Midbrain (tissue), 1 donor: ENCODE data around the gene SLC2A8.

Experiments used
- DNase-seq: peaks from one replicate; lab custom pipeline; 2025; lab: John Stamatoyannopoulos, UW

SLC2A8 gene, protein sequence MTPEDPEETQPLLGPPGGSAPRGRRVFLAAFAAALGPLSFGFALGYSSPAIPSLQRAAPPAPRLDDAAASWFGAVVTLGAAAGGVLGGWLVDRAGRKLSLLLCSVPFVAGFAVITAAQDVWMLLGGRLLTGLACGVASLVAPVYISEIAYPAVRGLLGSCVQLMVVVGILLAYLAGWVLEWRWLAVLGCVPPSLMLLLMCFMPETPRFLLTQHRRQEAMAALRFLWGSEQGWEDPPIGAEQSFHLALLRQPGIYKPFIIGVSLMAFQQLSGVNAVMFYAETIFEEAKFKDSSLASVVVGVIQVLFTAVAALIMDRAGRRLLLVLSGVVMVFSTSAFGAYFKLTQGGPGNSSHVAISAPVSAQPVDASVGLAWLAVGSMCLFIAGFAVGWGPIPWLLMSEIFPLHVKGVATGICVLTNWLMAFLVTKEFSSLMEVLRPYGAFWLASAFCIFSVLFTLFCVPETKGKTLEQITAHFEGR

DNA sequence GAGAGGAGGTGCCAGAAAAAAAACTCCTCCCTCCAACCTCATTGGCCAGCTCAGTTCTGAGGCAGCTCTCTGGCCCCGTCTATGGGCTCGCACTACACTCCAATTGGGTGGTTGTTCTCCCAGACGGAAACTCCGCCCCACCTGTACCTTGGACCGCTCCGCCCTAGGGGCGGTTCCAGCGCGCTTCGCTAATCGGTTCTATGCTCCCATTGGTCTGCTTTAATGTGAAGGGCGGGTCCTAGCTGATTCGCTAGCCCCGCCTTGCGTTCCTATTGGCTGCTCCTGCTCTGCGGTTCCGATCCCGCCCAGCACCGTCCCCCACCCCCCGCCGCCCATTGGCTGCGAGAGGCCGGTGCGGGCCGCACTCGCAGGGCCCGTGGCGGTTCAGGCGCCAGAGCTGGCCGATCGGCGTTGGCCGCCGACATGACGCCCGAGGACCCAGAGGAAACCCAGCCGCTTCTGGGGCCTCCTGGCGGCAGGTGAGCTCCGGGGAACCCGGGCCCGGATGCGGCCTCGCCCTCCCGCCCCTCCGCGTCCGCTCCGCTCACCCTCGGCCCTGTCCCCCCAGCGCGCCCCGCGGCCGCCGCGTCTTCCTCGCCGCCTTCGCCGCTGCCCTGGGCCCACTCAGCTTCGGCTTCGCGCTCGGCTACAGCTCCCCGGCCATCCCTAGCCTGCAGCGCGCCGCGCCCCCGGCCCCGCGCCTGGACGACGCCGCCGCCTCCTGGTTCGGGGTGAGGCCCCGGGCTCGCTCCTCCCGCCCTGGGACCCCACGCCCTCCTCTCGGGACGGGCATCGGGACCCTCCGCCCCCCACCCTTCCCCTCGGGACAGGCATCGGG is at the start of gene SLC2A8:
Gene SLC2A8, plus strand, starts transcription at position 362 of the 838 bp plus-strand sequence. Its CDS starts 62 bp downstream, at position 424.
- DNase-seq = peak; percentile 100

DNA sequence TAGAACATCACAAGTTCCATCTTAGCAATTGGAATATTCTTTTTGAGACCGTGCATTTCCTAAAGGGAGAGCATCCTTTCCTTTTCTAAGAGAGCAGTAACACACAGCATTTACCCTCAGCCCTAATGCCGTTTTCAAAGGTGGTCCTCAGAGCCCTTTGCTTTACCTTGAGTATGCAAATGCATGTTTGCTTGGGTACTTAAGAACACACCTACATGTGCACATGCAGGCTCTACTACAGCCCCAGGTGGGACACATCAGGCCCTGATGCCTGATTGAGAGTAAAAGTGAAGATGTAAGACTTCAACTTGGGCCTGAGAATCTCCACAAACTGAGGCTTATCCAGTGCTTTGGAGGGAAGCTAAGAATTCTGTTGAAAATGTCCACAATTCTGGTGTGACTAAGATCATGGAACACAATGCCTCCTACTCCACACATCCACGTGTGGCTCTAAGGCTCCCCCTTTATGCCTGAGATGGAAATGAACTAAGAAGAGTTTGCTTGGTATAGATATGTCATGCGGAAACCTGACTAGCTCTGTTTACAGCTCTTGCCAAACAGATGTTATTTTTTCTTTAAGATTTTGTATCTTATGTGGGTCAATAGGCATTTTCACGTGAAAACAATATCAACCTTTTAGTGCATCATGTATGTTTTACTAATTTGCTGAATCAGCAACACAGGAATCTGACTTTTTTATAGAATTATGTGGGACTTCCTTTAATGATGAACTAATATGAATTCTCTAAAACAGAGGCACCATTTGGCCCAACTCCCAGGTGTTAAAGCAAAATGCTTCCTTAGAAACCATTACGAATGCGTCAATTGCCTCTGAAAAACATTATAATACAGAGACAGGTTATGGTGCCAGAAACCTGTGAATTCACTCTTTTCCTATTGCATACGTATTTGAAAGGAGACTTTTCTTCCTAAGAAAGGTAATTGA is 48.9 kb upstream of the SLC2A8 start:
- DNase-seq = peak; percentile 19

DNA sequence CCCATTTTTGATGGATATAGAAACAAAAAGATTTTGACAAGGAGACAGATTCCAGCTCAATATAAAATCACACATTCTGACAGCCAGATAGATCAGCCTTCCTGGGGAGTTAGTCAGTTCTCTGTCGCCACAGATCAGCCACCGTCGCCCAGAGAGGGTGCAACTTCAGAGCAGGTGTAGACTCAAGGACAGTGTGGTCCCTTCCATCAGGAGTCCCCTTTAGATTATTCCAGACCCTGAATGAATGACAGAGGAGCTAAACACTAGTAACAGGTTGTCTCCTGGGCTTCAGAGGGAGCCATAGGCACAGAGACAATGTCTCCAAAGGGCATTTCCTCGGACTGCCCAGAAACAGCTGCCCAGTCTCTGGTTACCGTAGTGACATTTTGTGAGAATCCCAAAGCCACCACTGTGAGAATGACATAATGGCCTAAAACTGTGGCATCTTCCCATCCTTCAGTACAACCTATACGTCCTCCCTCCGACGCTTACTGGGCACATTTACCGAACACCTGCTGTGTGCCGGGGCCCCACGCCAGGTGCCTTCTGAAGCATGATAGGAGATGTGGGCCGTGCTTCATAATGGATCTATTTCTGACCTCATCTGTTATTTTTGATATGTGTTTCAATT is 47.4 kb upstream of the SLC2A8 start:
- DNase-seq = no peak

DNA sequence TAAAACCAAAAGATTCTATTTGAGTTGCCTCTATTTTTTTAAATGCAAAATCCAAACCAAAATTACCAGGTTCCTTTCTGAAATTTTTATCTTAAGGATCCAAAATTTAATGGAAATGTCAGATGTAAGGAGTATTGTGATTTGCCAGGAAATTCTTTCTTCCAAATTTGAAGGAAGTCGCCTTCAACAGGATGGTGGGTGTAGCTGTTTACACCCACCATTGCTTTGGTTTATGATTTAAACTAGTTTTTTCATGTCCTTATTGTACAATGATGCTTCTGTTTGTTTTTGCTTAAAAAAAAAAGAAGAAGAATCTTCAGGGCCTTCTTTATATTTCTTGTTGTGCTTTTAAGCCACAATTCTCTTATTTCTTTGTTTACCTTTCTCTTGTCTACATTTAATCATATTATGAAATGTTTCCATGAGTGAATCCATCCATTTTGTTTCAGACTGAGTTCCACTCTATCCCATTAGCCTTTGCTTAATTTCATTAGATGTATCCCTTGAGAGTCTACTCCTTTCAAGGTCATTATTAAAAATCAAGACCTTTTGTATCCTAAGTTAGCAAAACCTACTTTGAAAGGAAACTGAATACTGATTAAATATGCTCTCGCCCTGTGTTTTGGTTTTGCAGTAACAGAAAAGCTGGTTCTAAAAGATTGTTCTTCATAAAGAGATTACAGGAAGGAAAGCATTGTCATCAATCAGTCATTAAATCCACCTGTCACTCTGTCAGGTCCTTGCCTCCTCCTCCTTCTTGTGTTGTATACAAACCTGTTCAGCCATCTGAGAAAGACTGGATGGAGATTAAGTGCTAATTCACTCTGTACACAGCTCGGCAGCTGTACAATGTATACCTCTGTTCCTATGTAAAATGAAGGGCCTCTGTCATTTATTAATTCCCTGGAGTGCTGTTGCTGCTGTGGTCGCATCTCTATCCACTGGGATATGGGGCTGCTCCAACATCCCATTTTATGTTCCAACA is 45.5 kb upstream of the SLC2A8 start:
- DNase-seq = no peak

DNA sequence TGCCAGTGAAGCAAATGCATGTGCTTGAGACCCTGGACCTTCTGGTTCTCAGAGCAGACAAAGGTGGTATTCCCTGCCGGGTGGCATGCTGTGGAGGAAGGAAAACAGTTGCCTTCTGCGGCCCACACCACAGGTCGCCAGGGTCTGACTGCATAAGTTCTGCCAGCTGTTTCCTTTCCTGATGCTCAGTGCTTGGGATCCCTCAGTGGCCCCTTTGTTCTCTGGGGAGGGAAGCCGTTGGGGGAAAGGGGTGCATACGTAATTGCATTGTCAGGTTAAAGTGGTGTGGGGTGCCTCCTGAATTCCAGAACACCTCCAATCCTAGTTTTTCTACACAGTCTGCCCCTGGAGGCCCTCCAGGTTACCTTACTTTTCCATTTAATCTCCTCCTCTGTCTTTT is 43.1 kb upstream of the SLC2A8 start:
- no peak for DNase-seq

DNA sequence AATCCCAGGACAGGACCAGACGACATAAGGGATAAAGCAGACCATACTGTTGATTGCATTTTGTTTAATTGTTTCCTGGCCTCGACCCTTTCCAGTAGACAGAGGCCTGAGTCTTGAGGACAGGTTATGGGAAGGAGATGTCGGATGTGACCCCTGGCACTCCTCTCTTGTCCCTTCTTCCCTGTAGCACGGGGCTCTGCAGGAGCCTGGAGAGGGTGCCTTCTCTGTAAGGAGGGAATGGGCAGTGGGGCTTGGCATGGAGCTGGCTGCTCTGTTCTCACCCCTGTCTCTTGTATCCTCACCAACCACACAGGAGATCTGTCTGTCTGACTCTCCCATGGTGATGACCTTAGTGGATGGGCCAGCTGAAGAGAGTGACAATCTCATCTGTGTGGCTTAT is 40.1 kb upstream of the SLC2A8 start:
- DNase-seq = no peak

DNA sequence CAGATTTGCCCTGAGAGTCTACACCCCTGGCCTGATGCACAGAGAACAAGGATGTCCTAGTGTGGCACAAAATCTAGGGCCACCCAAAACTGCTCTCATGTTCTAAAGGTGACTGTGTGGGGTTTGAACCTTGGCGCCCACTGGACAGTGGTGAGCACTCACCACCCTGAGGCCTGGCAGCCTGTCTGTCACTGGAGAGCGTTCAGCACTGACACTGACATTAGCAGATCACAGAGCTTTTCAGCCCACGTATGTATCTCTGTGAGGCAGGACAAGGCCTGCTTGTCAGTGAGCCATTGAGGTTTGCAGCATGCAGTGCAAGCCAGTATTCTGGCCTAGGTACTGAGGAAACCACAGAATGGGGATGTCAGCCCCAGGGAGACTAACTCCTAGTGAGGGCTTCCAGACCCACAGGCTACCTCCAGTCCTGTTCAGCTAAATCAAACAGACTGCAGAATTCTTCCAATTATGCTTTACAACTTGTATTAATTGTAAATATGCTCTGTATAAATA is 38.9 kb upstream of the SLC2A8 start:
- DNase-seq = no peak

DNA sequence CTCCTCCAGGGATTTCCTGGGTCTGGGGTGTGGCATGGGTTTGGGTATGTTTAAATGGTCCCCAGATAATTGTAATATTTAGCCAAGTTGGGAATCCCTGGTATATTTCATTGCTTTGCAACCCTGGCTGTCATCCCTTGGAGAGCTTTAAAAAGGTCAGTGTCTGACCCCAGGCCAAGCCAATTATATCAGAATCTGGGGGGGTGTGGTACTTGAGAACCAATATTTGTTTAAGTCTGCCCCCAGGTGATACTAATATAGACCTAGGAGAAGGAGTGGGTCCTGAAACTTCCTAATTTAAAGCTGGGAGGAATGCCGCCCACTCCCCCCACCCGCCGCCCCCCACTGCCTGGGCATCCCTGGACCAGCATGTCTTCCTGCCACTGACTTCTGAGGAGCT is 38.2 kb upstream of the SLC2A8 start:
- DNase-seq = no peak

DNA sequence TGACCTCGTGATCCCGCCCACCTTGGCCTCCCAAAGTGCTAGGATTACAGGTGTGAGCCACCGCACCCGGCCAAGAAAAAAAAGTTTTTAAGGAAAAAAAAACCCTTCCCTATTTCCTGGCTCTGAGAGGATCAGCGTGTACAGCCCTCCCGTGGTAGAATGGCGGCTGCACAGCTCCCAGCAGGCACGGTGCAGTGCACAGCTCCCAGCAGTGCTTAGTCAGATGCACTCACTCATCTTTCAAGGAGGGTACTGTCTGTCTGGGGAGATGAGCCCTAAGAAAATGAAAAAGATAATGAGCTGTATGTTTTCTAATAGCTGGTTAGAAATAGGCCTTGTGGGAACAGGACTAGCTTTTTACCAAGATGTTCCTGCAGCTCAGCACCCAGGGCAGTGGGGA is 36.7 kb upstream of the SLC2A8 start:
- DNase-seq = no peak

DNA sequence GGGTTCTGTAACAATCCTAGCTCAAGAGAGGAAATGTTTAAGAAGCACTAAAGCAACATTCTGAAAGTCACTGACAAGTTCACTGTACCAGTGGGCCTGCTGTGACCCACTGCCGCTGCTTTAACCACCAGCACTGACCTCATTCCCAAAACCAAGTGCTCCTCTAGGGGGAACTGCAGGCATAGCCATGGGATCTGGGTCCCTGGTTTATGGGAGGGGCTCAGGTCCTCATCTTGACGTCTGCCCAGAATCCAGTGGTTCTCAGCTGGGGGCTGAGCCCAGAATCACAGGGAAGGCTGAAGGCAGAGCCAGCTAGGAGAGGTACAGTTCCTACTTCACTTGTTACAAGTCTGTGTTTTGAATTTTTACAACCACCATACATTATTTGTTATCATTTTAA is 36.1 kb upstream of the SLC2A8 start:
- DNase-seq = no peak

DNA sequence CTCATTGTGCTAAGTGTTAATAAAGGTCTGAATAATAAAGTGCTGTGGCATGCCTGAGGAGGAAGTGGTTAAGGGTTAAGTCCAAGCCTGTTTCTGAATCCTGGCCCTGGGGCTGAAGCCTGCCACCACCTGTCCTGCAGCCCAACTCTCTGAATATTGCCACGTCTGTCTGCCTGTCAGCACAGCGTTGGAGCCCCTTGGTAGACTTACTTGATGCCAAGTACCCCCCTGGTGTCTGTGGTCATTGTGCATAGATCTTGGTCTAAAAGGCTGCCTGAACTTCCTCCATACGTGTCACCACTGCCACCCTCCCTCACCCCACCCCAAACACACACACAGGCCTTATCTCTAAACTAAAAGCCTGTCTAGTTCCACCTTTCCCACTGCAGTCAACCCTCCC is 35.4 kb upstream of the SLC2A8 start:
- no peak for DNase-seq

DNA sequence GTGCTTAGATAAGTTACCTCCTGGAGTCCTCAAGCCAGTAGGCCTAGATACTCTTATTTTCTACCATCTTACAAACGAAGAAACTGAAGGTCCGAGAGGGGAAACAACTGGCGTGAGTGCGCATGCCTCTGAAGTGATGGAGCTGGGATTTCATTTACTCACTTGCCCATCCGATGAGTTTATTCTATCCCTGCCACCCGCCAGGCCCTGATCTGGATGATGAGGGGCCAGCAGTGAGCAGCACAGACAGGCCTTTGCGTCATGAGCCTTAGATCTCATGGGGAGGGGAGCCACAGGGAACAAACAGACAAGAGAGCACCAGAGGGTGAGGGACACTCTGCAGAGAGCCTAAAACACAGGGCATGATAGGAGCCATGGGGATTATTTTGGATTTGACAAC is 34.1 kb upstream of the SLC2A8 start:
- no peak for DNase-seq

DNA sequence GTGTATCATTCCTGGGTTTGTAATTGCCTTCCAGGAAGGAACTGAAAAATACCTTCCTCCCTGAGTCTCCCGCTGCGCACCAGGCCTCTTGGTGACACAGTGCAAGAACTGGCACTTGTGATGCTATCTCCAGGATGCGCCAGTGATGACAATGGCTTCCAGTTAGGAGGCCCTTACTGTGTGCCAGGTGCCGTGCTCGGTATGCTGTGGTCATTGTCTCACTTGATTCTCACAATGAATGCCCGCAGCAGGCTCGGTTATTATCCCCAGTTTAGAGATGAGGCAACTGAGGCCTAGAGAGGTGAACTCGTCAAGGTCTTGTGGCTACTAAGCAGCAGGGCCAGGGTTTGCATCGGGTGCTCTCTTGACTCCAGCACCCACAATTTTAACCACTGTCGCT is 31.5 kb upstream of the SLC2A8 start:
- DNase-seq = no peak

DNA sequence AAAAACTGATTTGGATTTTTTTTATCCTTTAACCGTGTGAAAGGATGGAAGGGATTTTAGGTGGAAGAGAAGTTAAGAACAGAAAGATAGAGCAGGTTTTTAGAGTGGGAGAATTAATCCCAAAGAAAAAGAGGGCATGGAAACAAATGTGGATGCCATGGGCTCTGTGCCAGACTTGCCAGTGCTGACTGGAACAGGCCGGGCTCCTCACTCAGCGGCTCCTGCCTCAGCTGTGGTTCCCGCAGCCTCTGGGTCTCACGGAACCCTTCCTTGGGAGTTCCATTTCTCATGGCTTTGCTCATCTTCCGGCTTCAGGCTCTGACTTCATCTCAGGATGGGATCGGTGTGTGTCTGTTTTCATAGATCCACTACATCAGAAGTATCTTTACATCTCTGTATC is 30.4 kb upstream of the SLC2A8 start:
- peak; percentile 31 for DNase-seq

DNA sequence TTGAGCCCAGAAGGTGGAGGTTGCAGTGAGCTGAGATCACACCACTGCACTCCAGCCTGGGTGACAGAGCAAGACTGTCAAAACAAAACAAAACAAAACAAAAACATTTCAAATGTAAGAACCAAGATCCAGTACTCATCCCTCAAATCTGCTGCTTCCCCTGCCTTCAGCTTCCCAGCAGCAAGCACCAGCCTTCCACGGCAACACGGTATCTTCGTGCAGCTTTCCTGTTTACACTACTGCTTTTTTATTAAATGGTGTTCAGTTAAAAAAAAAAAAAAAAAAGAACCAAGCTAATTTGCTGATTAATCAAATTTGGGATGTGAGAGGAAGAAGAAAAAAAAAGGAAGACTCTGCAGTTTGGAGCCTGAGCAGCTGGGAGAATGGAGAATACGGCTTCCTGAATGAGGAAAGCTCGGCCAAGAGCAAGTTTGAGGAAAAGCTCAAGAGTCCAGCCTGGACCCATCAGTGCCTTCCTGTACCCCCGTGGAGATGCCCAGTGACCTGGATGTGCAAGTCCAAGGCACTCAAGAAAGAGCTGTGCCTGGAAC is 28.0 kb upstream of the SLC2A8 start:
- no peak for DNase-seq

DNA sequence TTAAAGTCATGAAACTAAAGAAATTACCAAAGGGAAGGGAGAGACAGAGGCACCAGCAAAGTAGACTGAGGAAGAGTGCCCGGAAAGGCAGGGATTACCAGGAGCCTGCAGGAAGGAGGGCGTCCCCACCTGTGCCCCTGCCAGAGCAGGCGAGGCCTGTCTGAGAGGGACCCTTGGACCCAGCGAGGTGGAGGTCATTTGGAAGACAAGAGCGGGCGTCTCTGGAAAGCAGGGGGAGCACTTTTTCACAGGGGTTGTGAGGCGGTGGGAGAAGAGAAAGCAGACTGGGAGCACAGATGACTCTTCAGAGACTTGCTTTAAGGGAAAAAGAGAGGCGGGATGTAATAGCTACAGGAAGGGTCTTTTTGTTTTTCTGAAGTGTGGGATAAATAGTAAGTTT is 27.5 kb upstream of the SLC2A8 start:
- no peak for DNase-seq

DNA sequence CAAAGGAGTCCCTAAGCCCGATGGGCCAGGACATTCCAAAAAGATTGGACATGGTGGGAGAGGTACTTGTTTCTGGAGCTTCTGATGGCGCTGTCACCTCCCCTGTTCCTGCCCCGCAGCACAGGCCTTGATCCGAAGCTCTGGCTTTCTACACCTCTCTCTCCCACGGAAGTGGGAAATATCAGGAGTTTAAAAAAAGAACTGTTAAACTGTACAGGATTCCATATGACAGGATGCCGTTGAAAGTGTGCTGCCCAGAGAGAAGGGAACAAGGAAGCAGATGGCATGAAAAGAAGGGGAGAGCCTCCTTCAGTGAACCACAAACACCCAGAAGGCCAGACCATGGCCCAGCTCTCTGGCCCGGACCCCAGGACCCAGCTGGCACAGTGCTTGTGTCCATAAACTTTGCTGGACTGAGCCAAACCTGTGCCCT is 26.8 kb upstream of the SLC2A8 start:
- no peak for DNase-seq

DNA sequence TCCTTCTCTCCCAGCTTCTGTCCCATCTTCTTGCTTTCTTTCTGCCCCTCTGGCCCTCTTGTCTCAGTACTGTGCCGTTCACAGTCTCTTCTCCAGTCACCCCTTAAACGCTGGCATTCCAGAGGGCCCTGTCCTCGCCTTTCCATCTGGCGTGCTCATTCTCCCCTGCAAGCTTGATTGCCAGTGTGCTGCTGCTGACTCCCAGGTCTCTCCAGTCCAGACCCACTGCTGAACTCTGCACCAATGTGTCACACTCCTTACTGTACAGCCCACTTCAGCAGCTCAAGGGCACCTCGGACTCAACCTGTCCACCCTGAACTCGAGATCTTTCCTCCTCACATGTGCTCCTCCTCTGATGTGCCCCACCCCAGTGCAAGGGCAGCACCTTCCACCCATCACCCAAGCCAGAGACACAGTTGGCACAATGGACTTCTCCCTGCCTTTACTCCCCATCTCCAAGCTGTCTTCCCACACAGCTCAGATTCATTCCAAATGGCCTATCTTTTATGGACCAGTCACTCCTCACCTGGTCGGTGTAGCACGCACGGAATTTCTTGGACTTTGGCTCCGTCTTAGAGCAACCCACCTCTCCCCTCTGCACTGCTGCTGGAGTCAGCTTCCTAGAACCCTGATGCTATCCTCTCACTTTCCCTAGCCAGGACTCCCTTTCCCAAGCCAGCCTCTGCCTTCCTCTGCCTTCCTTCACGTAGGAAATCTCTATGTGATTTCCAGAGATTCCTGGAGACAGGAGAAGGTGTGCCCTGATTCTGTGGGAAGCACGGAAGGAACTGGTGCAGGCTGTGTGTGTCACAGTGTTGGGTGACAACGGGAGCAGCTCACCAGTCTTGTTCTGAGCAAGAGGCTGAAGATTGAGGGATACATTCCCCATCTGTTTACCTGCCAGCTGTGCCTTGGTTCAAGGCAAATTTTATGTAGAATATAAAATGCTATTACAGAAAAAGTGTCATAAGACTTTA is 26.0 kb upstream of the SLC2A8 start:
- DNase-seq = no peak
